ENCODE results near the gene IGSF8.

GRCh38 chr1:160096274-160097116 lies 1.9 kb downstream of the IGSF8 start:
- TF ChIP-seq CTCF (IDR thresholded peaks at IDR 0.05) (no peak), POLR2A (IDR thresholded peaks at IDR 0.05) (no peak)
